K562 (cell line): Measurements from ENCODE around the gene TCOF1. TPM values are rescaled to one million over a fixed set of nuclear protein-coding genes. Genes with fewer than 3 reads are reported as not detected.

Experiments used
- FOSL1 ChIP-seq: fragments of 200-800 bp; sonication (Bioruptor generic); conservative IDR thresholded peaks from 2 replicates; pipeline ENCODE4 v1.6.1; 2016; ENCODE audit warnings: missing genetic modification characterization, missing compliant biosample characterization
- GATAD2A ChIP-seq: fragments of 450-650 bp; IDR thresholded peaks from 2 replicates; pipeline ENCODE4 v1.6.1; 2017
- HNRNPUL1 ChIP-seq: fragments of 200-400 bp; formaldehyde crosslinking; IDR thresholded peaks from 2 replicates; pipeline ENCODE4 v1.6.1; 2017; ENCODE audit warnings: low read length
- LARP7 ChIP-seq: fragments of 450-650 bp; IDR thresholded peaks from 2 replicates; pipeline ENCODE4 v1.6.1; 2016
- MYBL2 ChIP-seq, 2 experiments: fragments of 450-650 bp in 1 of 2; sonication (generic) in 1 of 2; formaldehyde crosslinking in 1 of 2; IDR thresholded peaks; 2 replicates each; pipeline versions ENCODE4 v1.6.1 to v1.8.1; 2017 to 2022; ENCODE audit warnings: borderline replicate concordance in 1 of 2, inconsistent platforms in 1 of 2, low read depth in 1 of 2, mild to moderate bottlenecking in 1 of 2, missing genetic modification reagents in 1 of 2, moderate library complexity in 1 of 2
- PHF8 ChIP-seq: fragments of 200-600 bp; sonication (generic); IDR thresholded peaks from 2 replicates; pipeline ENCODE4 v1.6.1; 2012; ENCODE audit warnings: mixed run types, mild to moderate bottlenecking, inconsistent platforms, low read length, moderate library complexity, borderline replicate concordance
- SETDB1 ChIP-seq: IDR thresholded peaks from one replicate; pipeline ENCODE4 v1.6.1; 2012; ENCODE audit warnings: low read length, control low read depth, inconsistent platforms
- polyA plus RNA-seq, 8 experiments: library from polyadenylated mRNA; depleted of rRNA in 4 of 8; stranded (reverse) in 5 of 8; unstranded in 3 of 8; fragments of >200 nt; fragmentation: Nextera tagmentation in 2 of 8; fragmentation: Illumina TruSeq in 1 of 8; extraction: Ambion mirVana in 2 of 8; extraction: Trizol in 1 of 8; gene quantifications; 2 replicates each; pipeline versions ENCODE4 v1.2.1 to v1.2.3, GENCODE V29; 2011 to 2014; ENCODE audit warnings: inconsistent platforms in 1 of 8, missing spikeins in 1 of 8
- total RNA-seq, 7 experiments: library from RNA; depleted of rRNA in 6 of 7; stranded (reverse); fragments of >200 nt in 6 of 7; fragmentation: Illumina TruSeq in 2 of 7; extraction: Trizol in 2 of 7; gene quantifications; 2 replicates each; pipeline versions ENCODE4 v1.2.1 to v1.2.3, GENCODE V29; 2011 to 2021; ENCODE audit warnings: low replicate concordance in 1 of 7
- TF ChIP-seq, protein P1 (sequence below), 2 experiments: fragments of 450-650 bp in 1 of 2; sonication (generic) in 1 of 2; formaldehyde crosslinking in 1 of 2; IDR thresholded peaks in 1 of 2; conservative IDR thresholded peaks in 1 of 2; 2 replicates each; pipeline versions ENCODE4 v1.6.1 to v1.8.1; 2016 to 2023; ENCODE audit warnings: mild to moderate bottlenecking in 2 of 2, moderate library complexity in 2 of 2, inconsistent platforms in 1 of 2, missing genetic modification reagents in 1 of 2
- TF ChIP-seq, protein P2 (sequence below): sonication (generic); formaldehyde crosslinking; IDR thresholded peaks from 2 replicates; pipeline ENCODE4 v1.8.0; 2022; ENCODE audit warnings: mild to moderate bottlenecking, missing genetic modification reagents, borderline replicate concordance

TCOF1 gene
- total and polyA plus RNA-seq, 9 of the 15 experiments (the other 6 are each of a cell fraction or from before 2014, with no cell fraction given) = 9.8 to 134 (median 61.7) TPM

DNA sequence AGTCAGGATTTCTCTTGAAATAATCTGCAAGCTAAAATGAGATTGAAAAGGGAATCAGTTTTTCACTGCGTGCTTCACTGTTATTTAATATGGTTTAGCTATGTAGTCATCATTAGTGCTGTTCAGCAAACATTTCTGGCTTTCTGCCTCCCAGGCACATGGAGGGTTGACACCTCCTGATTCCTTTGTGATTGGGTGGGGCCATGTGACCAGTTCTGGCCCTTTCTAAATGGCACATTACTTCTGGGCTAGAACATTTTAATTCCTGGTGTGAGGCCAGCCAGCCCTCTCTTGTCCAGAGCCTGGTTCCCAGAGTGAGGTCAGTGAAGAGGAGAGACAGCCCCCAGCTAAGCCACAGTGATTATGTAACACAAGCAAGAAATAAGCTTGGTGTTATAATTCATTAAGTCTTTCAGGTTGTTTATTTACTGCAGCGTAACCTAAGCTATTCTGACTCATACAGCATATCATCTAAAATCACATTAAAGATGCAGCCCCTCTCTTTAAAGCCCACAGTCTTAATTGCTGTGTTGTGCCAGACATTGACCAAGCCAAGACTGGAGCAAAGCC is 37.4 kb upstream of the TCOF1 start (continued):
- TF ChIP-seq FOSL1 (tag) = peak; percentile 68
- no peak for TF ChIP-seq MYBL2 (IDR thresholded peaks at IDR 0.05; ENCODE audit: low read depth)
- no peak for TF ChIP-seq MYBL2 (CRISPR knock-in tag; IDR thresholded peaks at IDR 0.05; ENCODE audit: borderline replicate concordance)
- no peak for TF ChIP-seq PHF8
- TF ChIP-seq, protein P1, sequence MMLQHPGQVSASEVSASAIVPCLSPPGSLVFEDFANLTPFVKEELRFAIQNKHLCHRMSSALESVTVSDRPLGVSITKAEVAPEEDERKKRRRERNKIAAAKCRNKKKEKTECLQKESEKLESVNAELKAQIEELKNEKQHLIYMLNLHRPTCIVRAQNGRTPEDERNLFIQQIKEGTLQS (IDR thresholded peaks at IDR 0.05) = 0 out of 2 replicates have a peak, but pooled peaks have one; percentile 11
- TF ChIP-seq, protein P1 (CRISPR knock-in tag; conservative IDR thresholded peaks at IDR 0.05) = no peak
- TF ChIP-seq GATAD2A = no peak
- TF ChIP-seq, protein P2, sequence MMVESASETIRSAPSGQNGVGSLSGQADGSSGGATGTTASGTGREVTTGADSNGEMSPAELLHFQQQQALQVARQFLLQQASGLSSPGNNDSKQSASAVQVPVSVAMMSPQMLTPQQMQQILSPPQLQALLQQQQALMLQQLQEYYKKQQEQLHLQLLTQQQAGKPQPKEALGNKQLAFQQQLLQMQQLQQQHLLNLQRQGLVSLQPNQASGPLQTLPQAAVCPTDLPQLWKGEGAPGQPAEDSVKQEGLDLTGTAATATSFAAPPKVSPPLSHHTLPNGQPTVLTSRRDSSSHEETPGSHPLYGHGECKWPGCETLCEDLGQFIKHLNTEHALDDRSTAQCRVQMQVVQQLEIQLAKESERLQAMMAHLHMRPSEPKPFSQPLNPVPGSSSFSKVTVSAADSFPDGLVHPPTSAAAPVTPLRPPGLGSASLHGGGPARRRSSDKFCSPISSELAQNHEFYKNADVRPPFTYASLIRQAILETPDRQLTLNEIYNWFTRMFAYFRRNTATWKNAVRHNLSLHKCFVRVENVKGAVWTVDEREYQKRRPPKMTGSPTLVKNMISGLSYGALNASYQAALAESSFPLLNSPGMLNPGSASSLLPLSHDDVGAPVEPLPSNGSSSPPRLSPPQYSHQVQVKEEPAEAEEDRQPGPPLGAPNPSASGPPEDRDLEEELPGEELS (CRISPR knock-in tag) = no peak
- TF ChIP-seq LARP7 = no peak
- TF ChIP-seq HNRNPUL1 = no peak
- no peak for TF ChIP-seq SETDB1
- TF ChIP-seq, all 486 proteins: peak for 7
